ENCODE results near the gene SEH1L.

SEH1L gene

GRCh38 chr18:13014232-13014631 lies 66.4 kb downstream of the SEH1L start:
- Histone ChIP-seq H3K27me3 (replicated peaks; ENCODE audit: insufficient read depth, low read length) (no peaks in the 10 kb centered on the region), H2AFZ (ENCODE audit: low read length) (no peak overlapping the region), H3K9me2 (replicated peaks; ENCODE audit: insufficient read depth, low read length) (no peaks in the 10 kb centered on the region), H3F3A (ENCODE audit: insufficient read depth, low read length) (no peaks in the 10 kb centered on the region), H4K20me1 (ENCODE audit: insufficient read depth, low read length) (no peaks in the 10 kb centered on the region), H3K79me2 (ENCODE audit: low read length) (no peaks in the 10 kb centered on the region), H3K9ac (ENCODE audit: low read length) (no peak overlapping the region), H3K4me2 (ENCODE audit: low read depth, low read length) (no peak overlapping the region), H3K36me3 (replicated peaks; ENCODE audit: insufficient read depth, low read length) (peaks cover 6% of the 10 kb centered on the region; the same call in 1 of the 2 replicates), H3K4me1 (ENCODE audit: low read length) (no peaks in the 10 kb centered on the region), H3K27ac (ENCODE audit: low read length) (no peak overlapping the region), H3K9me3 (replicated peaks; ENCODE audit: insufficient read depth, low read length) (no peaks in the 10 kb centered on the region), H3K4me3 (ENCODE audit: low read length) (no peak overlapping the region)
- no peak for DNase-seq
- TF ChIP-seq EZH2 (optimal IDR thresholded peaks at IDR 0.05; ENCODE audit: low read depth, low read length) = no peak
- TF ChIP-seq CTCF (IDR thresholded peaks at IDR 0.05; ENCODE audit: low read length) = no peak
- TF ChIP-seq EZH2phosphoT487 (IDR thresholded peaks at IDR 0.05; ENCODE audit: low read length) = no peak

- Histone ChIP-seq H3K9ac (ENCODE audit: low read length) (no peak overlapping the region), H3K27ac (ENCODE audit: low read length) (no peak overlapping the region), H2AFZ (ENCODE audit: low read length) (no peak overlapping the region), H3F3A (ENCODE audit: insufficient read depth, low read length) (no peaks in the 10 kb centered on the region), H3K9me2 (replicated peaks; ENCODE audit: insufficient read depth, low read length) (no peaks in the 10 kb centered on the region), H3K4me3 (ENCODE audit: low read length) (no peak overlapping the region), H3K36me3 (replicated peaks; ENCODE audit: insufficient read depth, low read length) (peaks cover 6% of the 10 kb centered on the region; the same call in 1 of the 2 replicates), H3K9me3 (replicated peaks; ENCODE audit: insufficient read depth, low read length) (no peaks in the 10 kb centered on the region), H3K79me2 (ENCODE audit: low read length) (no peaks in the 10 kb centered on the region), H3K27me3 (replicated peaks; ENCODE audit: insufficient read depth, low read length) (no peaks in the 10 kb centered on the region), H3K4me2 (ENCODE audit: low read depth, low read length) (no peak overlapping the region), H3K4me1 (ENCODE audit: low read length) (no peaks in the 10 kb centered on the region), H4K20me1 (ENCODE audit: insufficient read depth, low read length) (no peaks in the 10 kb centered on the region)
- TF ChIP-seq EZH2 (optimal IDR thresholded peaks at IDR 0.05; ENCODE audit: low read depth, low read length) (no peak), EZH2phosphoT487 (IDR thresholded peaks at IDR 0.05; ENCODE audit: low read length) (no peak), CTCF (IDR thresholded peaks at IDR 0.05; ENCODE audit: low read length) (no peak)
- DNase-seq = no peak
Measured at GRCh38 chr18:13014818-13015217, 67.0 kb downstream of the SEH1L start.

- Histone ChIP-seq H3K9ac (ENCODE audit: low read length) (no peak overlapping the region), H3K27me3 (replicated peaks; ENCODE audit: insufficient read depth, low read length) (no peaks in the 10 kb centered on the region), H3K79me2 (ENCODE audit: low read length) (peaks cover 3% of the 10 kb centered on the region), H3K4me1 (ENCODE audit: low read length) (no peaks in the 10 kb centered on the region), H3K4me3 (ENCODE audit: low read length) (no peak overlapping the region), H4K20me1 (ENCODE audit: insufficient read depth, low read length) (no peaks in the 10 kb centered on the region), H3K9me3 (replicated peaks; ENCODE audit: insufficient read depth, low read length) (no peaks in the 10 kb centered on the region), H3K9me2 (replicated peaks; ENCODE audit: insufficient read depth, low read length) (no peaks in the 10 kb centered on the region), H3K27ac (ENCODE audit: low read length) (no peak overlapping the region), H3K36me3 (replicated peaks; ENCODE audit: insufficient read depth, low read length) (peaks cover 6% of the 10 kb centered on the region; the same call in 1 of the 2 replicates), H3K4me2 (ENCODE audit: low read depth, low read length) (no peak overlapping the region), H2AFZ (ENCODE audit: low read length) (no peak overlapping the region), H3F3A (ENCODE audit: insufficient read depth, low read length) (no peaks in the 10 kb centered on the region)
- no peak for DNase-seq
- TF ChIP-seq CTCF (IDR thresholded peaks at IDR 0.05; ENCODE audit: low read length) = no peak
Measured at GRCh38 chr18:13017247-13017875, 69.5 kb downstream of the SEH1L start.
